Adrenal gland (tissue), 12 donors: ENCODE data around the gene SAMMSON. TPM values are rescaled to one million over a fixed set of nuclear protein-coding genes. Genes with fewer than 3 reads are reported as not detected.

Experiments used
- DNase-seq, 7 donors: peaks; one replicate each; pipeline ENCODE4 v3.0.0-alpha.2; 2019 to 2020
- H3K27ac ChIP-seq, 5 donors: fragments of 200-600 bp; sonication (generic) in 4 of 5; 1 replicate in 3 of 5; 2 replicates in 2 of 5; pipeline versions ENCODE4 v1.5.1 to v1.8.0; 2016 to 2020; ENCODE audit warnings: mild to moderate bottlenecking in 1 of 5
- H3K27me3 ChIP-seq: fragments of 200-600 bp; 2 replicates; pipeline ENCODE4 v1.8.0; 2021
- H3K36me3 ChIP-seq, 2 donors: fragments of 200-600 bp; replicated peaks in 1 of 2; 1 replicate in 1 of 2; 2 replicates in 1 of 2; pipeline versions ENCODE4 v1.5.1 to v1.8.0; 2018 to 2022
- H3K4me1 ChIP-seq, 2 donors: fragments of 200-600 bp; replicated peaks in 1 of 2; 1 replicate in 1 of 2; 2 replicates in 1 of 2; pipeline versions ENCODE4 v1.5.1 to v1.8.0; 2018 to 2021
- H3K4me3 ChIP-seq, 4 donors: fragments of 200-600 bp; sonication (generic) in 3 of 4; one replicate each; pipeline ENCODE4 v1.5.1; 2016 to 2018
- H3K9me3 ChIP-seq, 3 donors: fragments of 200-600 bp; sonication (generic) in 1 of 3; replicated peaks in 1 of 3; 1 replicate in 2 of 3; 2 replicates in 1 of 3; pipeline versions ENCODE4 v1.5.1 to v1.8.0; 2016 to 2021
- CTCF ChIP-seq, 6 experiments: fragments of 450-650 bp in 4 of 6; fragments of 200-600 bp in 2 of 6; sonication (generic) in 1 of 6; IDR thresholded peaks; 1 replicate in 5 of 6; 2 replicates in 1 of 6; pipeline versions ENCODE4 v1.5.1 to v1.8.0; 2016 to 2021; ENCODE audit warnings: antibody characterized with exemption in 6 of 6, mild to moderate bottlenecking in 2 of 6, moderate library complexity in 1 of 6
- POLR2A ChIP-seq, 2 donors: fragments of 450-650 bp; IDR thresholded peaks; one replicate each; pipeline ENCODE4 v1.6.1; 2017; ENCODE audit warnings: antibody characterized with exemption in 2 of 2, mild to moderate bottlenecking in 2 of 2, moderate library complexity in 1 of 2
- WGBS, 4 donors: extraction: QIAGEN DNeasy Blood & Tissue Kit in 2 of 4; methylation state at CpG; one replicate each; pipeline versions ENCODE4 v1.1.5 to v1.1.7; 2013 to 2017; 5-methylcytosine and 5-hydroxymethylcytosine counted together
- intact Hi-C, 2 donors: fragments of 100-400 bp; cut with DNase I; formaldehyde crosslinking; loops; one replicate each; pipeline versions ENCODE4 v1.14.1 to v1.15.0; 2022 to 2023
- polyA plus RNA-seq, 3 donors: library from polyadenylated mRNA; stranded (reverse); fragments of 200-250 nt in 2 of 3; fragments of 350-450 nt in 1 of 3; fragmentation: Illumina TruSeq in 1 of 3; extraction: RNeasy Lipid Tissue Mini Kit (QIAGEN cat#74804) in 1 of 3; gene quantifications; one replicate each; pipeline ENCODE4 v1.2.3, GENCODE V29; 2013 to 2014
- total RNA-seq, 9 donors: library from RNA; depleted of rRNA in 4 of 9; stranded (reverse); fragments of >200 nt in 4 of 9; fragments of 120-200 nt in 1 of 9; fragmentation: NEBNext Ultra II Directional in 1 of 9; extraction: Animal tissue kit (Norgen Biotek cat#: 25700) in 1 of 9; gene quantifications; one replicate each; pipeline versions ENCODE4 v1.1.0 to v1.2.4, GENCODE V29; 2013 to 2023
- donor health status: healthy with polysubstance abuse.
- donor health status: Bipolar disorder and iron deficiency.
- donor health status: DM: yes; HTN: yes; CAD: no.
- donor health status: DM: no; HTN: no; CAD: no.
- donor health status: DM: no; HTN: no; CAD: no.
- donor health status: DM: yes; HTN: yes; CAD: no.

The SAMMSON gene
- total and polyA plus RNA-seq, 12 donors = not detected

- Histone ChIP-seq H3K4me3 (no peak overlapping the region), H3K36me3 (no peaks in the 10 kb centered on the region), H3K27ac (no peak overlapping the region), H3K4me1 (no peaks in the 10 kb centered on the region), H3K9me3 (no peaks in the 10 kb centered on the region), H3K27me3 (peaks cover 18% of the 10 kb centered on the region)
- WGBS, 4 donors = 54 to 58% (median 55%) methylated on average over 3 of the region's 3 CpGs
- no peak for DNase-seq
- TF ChIP-seq CTCF (IDR thresholded peaks at IDR 0.05) (no peak), POLR2A (IDR thresholded peaks at IDR 0.05) (no peak)
- intact Hi-C loops = no loop called here
Measured at GRCh38 chr3:70049761-70050160, 50.2 kb downstream of the SAMMSON start.

- no peak overlapping the region for H3K27ac ChIP-seq
- intact Hi-C loops = no loop called here
- WGBS, 4 donors = 54 to 65% (median 60%) methylated on average over 1 of the region's 1 CpG
- peaks cover 11% of the 10 kb centered on the region for H3K27me3 ChIP-seq
- no peaks in the 10 kb centered on the region for H3K36me3 ChIP-seq
- TF ChIP-seq CTCF (IDR thresholded peaks at IDR 0.05) (no peak), POLR2A (IDR thresholded peaks at IDR 0.05) (no peak)
- no peaks in the 10 kb centered on the region for H3K9me3 ChIP-seq
- no peaks in the 10 kb centered on the region for H3K4me1 ChIP-seq
- no peak for DNase-seq
- no peak overlapping the region for H3K4me3 ChIP-seq
Measured at GRCh38 chr3:70053293-70053692, 53.8 kb downstream of the SAMMSON start.

GRCh38 chr3:70056081-70056480 is 56.5 kb downstream of the SAMMSON start:
- WGBS, 4 donors = 77 to 91% (median 88%) methylated on average over 3 of the region's 3 CpGs
- TF ChIP-seq POLR2A (IDR thresholded peaks at IDR 0.05) = no peak
- TF ChIP-seq CTCF (IDR thresholded peaks at IDR 0.05) = no peak
- intact Hi-C loops = no loop called here

GRCh38 chr3:70057426-70057825 is 57.9 kb downstream of the SAMMSON start:
- WGBS, 4 donors = 64 to 78% (median 68%) methylated on average over 1 of the region's 1 CpG
- intact Hi-C loops = no loop called here
- Histone ChIP-seq H3K4me3 (no peak overlapping the region), H3K4me1 (no peaks in the 10 kb centered on the region), H3K9me3 (no peaks in the 10 kb centered on the region), H3K36me3 (no peaks in the 10 kb centered on the region), H3K27ac (no peak overlapping the region), H3K27me3 (peaks cover 11% of the 10 kb centered on the region)
- TF ChIP-seq CTCF (IDR thresholded peaks at IDR 0.05) (no peak), POLR2A (IDR thresholded peaks at IDR 0.05) (no peak)
- no peak for DNase-seq

More at GRCh38 chr3:70056081-70056480, 56.5 kb downstream of the SAMMSON start:
- no peak for DNase-seq
- Histone ChIP-seq H3K9me3 (no peaks in the 10 kb centered on the region), H3K27me3 (peaks cover 11% of the 10 kb centered on the region), H3K4me1 (no peaks in the 10 kb centered on the region), H3K36me3 (no peaks in the 10 kb centered on the region), H3K27ac (no peak overlapping the region), H3K4me3 (no peak overlapping the region)
